ENCODE data around the gene TMTC1.

TMTC1 gene

DNA sequence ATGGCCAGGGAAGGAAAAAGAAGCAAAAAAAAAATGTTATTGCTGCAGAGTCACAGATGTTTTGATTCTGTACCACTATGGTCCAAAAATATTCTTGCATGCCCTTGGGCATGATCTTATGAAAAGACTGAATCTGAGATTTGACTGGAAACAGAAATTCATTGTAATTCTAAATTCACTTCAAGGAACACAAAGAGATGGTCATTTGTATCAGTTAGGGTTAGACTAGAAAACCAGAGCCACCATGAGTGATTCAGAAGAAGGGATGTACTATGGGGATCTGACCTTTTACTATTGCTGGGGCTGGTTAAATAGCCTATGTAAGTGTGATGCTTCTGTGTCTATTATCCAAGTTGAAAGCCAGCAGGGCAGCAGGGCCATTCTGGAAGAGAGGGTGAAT, 5.2 kb downstream of the TMTC1 start:
- DNase-seq, result no peak

- no peak for DNase-seq
Observed at GRCh38 chr12:29773076-29773475, 10.7 kb downstream of the TMTC1 start.

DNA sequence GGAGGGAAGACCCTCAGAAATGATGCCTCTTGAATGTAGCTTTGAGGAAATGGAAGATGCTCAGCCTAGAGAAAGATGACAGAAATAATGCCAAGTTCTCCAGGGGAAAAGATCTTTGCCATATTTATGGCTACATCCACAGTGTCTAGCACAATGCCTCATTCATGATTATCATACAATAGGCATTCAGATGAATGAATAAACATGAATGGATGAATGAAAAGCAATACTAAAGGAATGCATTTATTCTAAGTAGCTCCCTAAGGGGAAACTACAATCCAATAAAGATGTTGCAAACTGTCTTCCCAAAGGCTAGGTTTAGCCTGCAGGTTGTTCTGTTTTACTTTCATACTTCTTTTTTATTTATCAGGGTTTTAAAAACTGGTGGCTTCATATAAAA, 12.0 kb downstream of the TMTC1 start:
- no peak for DNase-seq

DNA sequence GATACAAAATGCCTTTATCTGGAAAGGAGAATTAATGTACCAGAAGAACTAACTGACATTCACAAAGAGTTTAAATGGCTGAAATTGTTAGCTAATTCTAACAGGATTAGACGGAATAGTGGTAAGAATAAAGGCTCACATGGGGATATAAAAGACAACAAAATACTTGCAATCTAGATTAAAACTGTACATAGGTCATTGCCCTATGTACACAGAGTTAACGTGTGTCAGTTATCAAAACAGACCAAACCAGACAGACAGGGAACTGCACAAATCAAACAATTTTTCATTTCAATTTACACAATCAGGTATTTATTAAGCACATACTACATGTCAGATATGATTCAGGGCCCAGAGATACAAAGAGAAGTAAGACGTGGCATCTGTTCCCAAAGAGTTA, 12.6 kb downstream of the TMTC1 start:
- no peak for DNase-seq

- DNase-seq, result no peak
Observed at GRCh38 chr12:29769162-29769858, 14.4 kb downstream of the TMTC1 start.

DNA sequence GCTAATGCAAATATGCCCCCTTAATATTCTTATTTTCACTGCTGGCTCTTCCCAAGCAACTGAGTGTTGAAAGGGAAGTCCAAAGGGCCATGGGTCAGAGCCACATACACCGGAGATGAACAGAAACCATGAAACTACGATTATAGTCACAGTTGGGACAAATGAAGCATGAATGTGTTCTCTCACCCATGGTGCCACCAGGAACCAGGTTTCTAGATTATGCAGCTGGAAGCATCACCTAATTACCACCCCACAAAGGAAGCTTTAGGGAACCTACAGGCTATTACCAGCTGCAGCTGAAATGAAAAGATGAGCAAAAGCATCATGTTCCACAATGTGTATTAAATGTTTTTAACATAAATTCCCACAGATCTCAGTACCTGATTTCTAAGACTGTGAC, 15.4 kb downstream of the TMTC1 start:
- no peak for DNase-seq

DNA sequence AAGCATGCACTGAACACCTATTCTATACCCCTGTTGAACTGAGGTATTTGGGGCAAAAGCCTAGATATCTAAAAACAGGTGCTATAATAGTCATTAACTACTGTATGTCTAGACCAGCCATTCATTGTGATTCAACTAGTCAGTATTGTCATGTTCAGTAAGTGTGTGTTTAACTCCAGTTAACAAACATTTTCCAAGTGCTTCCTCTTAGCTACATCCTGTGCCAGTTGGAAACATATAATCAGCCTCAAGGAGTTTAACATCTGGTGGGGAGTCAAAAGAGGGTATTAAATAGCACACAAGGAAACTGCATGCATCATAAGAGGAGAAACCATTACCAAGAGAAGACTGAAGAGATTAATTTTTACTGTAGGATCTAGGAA, 20.4 kb downstream of the TMTC1 start:
- DNase-seq, result peak; percentile 31

DNA sequence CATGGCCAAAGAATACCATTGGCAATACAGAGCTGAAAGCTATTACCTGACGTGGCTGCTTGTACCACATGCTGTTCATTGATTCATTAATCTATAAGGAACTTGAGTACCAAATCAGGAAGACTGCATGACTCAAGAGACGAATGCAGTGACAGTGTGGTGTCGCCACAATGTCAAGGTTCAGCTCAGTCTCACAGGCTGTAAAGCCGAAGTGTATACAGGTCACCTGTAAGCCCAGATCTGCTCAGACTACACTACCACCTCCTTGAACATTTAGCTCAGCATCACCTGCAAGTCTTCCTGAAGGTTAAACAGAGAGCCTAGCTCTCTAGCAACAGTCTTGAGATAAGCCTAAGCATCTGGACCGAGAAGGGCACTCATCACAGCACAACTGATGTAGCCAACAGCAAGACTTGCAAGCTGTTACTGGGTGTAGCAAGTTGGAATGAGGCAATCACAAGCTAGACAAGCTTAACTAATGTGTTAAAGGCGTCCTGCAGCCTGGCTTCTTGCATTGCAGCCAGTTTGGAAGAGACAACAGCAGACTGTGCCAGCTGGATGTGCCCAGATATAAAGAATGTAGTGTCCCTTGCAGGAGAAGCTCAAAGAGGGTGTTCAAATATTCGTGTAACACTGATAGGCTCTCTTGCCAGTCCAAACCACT, 21.0 kb downstream of the TMTC1 start:
- DNase-seq, result peak; percentile 83

DNA sequence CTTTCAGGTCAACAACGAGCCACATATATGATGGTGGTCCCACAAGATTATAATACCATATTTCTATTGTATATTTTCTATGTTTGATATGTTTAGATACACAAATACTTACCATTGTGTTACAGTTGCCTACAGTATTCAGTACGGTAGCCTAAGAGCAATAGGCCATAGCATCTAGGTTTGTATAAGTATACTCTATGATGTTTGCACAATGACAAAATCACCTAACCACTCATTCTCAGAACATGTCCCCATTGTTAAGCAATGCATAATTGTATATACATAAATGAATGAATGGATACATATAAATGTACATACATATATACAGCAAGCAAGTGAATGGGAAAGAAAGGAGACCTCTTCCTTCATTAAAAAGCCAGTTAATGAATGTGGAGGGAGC, 23.8 kb downstream of the TMTC1 start:
- DNase-seq, result no peak

- DNase-seq, result no peak
Observed at GRCh38 chr12:29756741-29757390, 26.9 kb downstream of the TMTC1 start.

GRCh38 chr12:29754235-29755189, 29.2 kb downstream of the TMTC1 start:
- DNase-seq, result no peak

DNA sequence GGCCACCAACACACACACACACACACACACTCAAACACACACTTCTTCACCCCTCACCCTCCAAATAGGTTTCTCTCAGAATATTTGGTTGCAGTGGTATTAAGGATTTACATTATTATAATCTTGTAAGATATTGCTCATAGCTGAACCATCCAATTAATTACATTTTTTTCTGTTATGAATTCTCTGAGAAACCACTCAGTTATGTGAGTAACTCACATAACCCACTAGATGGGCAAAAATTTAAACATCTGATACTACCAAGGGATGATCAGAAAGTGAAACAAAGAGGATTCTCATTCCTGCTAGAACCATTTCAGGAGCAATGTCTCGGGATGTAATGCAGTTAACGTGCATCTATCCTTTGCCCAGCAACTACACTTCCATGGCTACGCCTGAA, 31.6 kb downstream of the TMTC1 start:
- DNase-seq, result no peak

GRCh38 chr12:29751676-29752075, 32.1 kb downstream of the TMTC1 start:
- DNase-seq, result no peak

DNA sequence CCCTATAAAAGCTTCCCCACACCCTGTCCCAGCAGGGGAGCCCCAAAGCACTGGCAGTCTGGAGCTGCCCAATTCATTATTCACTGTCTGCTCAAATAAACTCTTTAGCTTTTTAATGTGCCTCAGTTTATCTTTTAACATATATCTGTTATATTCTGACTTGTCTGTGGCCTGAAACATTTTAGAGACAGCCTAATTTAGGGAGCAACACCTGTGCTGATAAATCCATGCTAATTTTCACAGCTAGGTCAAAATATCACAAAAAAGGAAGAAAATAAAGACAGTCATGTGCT, 32.9 kb downstream of the TMTC1 start:
- DNase-seq, result no peak

DNA sequence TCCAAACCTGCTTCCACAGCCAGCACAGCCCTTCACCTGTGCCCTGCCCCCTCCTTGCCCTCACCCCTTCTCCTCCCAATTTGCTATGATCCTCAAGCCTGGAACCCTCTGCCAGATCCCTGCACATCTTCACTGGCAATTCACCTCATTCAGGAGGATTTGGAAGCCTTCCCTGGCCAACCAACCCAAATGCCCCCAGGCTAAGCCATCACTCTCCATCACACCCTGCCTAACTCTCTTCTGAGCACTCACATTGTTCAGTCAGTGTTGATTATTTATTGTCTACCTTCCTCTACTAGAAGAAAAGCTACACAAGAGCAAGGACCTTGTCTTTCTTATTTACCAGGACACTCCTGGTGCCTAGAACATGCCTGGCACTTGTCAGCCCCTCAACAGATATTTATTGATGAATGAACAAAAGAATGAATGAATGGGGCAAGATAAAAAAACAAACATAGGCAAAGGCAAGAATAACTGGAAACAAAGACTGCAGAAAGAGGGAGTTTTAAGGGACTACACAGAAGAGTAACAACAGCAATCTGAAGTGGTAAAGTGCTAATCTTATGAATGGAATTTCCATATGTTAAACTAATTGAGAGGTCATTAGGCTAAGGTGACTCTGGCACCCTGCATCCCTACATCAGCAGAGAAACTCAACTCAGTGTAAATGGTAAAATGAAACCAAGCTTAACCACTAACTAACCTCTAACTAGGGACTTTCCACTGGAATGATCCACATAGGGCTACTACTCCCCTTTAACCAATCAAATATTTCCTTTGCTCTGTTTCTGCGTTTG, 33.4 kb downstream of the TMTC1 start:
- DNase-seq, result no peak

DNA sequence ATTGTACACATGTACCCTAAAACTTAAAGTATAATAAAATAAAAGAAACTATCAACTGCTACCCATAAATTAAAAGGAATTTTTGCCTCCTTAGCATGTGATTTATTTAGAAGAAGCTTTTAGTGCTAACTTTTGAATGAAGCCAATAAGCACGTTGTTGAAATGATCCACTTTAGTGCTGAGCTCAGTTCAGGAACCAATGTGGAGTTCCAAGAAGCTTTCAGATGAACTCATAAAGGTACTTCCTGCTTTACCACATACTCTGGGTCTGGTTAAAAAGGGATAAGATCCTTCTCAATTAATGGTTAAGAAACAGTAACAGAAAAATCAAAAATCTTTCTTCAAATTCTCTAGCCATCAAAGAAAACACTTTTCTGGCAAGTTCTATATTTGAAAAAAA, 39.4 kb downstream of the TMTC1 start:
- DNase-seq, result no peak

DNA sequence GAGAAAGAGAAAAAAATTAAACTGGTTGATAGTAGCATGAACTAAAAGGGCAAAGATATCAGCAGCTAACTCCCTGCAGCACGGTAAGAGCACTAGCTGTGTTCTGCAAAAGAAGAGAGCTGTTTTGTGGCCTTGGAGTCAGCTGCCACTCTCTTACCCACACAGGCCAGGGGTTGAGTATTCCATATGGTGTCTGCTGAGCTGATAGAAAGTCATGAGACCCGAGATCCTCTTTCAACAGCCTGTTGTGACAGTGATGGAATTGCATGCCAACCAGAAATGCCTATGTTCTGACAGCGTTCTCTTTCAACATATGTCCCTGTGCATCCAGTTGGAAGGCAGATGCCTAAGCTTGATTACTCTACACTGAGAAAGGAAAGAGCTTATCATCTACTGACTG, 39.9 kb downstream of the TMTC1 start:
- peak; percentile 76 for DNase-seq

- DNase-seq, result no peak
Observed at GRCh38 chr12:29743077-29743476, 40.7 kb downstream of the TMTC1 start.

DNA sequence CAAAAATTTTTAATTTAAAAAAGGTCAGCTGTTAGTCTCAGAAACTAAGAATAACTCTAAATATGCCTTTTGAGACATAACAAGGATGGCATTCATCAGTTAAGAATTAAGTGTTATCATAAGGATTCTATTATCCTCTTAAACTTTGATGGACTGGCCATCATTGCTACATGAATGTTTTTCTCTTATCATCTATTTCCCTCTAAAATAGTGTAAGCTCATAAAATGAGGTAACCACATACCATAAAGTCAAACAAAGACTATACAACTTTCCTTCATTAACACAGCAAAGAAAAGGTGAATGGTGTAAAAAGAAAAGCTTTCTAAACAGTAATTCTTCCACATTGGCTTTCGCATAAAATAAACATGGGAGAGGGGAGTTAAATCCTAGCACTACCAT, 41.1 kb downstream of the TMTC1 start:
- no peak for DNase-seq

DNA sequence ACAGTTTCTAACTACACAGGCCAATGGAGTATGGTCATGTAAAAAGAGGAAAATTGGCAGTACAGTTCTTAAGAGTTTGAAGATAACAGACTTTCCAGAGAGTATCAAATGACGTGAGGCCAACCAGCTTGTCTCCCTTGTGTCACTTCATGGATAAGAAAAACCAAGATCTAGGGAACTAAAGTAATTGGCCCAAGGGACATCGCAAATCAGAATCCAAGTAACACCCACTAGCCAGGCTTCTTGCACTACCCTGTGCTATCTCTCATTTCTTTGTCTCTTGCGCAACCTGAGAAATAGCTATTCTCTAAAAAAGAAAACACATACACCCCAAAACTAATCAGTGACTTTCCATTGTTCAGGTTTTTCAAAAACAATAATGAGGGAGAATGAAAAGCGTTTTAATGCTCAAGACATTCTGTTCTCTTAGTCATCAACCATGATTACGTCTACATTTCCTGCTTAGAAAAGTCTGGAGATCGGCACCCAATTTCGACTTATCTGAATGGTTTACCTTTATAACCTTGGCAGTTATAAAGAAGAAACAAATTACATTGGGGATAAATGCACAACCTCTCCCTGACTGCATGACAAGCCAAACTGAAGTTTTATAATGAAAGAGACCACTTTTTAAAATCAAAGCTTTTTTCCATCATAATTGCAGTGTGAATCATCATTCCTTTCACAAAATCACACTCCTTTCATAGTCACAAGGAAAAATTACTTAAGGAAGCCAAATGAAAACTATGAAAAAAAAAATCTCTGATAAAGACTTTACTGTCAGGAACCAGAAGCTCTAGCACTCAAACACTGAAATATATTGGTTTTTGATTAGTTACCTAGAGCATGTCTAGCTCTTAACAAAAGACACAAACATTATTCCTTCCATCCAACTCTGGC, 42.1 kb downstream of the TMTC1 start:
- DNase-seq, result no peak

- no peak for DNase-seq
Observed at GRCh38 chr12:29739279-29739991, 44.3 kb downstream of the TMTC1 start.
